Islet of Langerhans (tissue), 1 donor: Measurements from ENCODE around the gene MAX.
A peak's percentile ranks its signal among the peaks of the same experiment; 100 is the strongest.

Experiments used
- FAIRE-seq: peaks from one replicate; lab custom pipeline; 2011; peaks lifted over from hg19 to GRCh38; lab: Jason Lieb, UNC

The MAX gene

GRCh38 chr14:65102441-65103149, at the start of gene MAX:
MAX (minus strand) TSS chr14:65102517; CDS start chr14:65102339, 178 bp downstream.
- peak; percentile 68 for FAIRE-seq

DNA sequence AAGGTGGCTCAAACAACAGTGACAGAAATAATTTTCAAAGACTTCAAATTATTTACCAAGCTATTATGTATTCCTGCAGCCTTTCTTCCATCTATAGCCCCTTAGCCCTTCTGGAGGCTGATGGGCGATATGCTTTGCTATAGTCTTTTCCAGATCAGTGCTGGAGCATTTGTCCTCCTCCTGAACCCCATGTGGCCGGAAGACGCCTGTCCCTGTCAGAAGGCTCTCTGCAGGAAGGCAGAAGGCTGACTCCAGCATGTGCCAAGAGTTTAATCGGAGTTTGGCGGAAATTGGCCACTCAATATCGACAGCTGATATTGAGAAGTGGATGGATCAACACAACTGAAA, 49.3 kb upstream of the MAX start:
- FAIRE-seq = no peak

DNA sequence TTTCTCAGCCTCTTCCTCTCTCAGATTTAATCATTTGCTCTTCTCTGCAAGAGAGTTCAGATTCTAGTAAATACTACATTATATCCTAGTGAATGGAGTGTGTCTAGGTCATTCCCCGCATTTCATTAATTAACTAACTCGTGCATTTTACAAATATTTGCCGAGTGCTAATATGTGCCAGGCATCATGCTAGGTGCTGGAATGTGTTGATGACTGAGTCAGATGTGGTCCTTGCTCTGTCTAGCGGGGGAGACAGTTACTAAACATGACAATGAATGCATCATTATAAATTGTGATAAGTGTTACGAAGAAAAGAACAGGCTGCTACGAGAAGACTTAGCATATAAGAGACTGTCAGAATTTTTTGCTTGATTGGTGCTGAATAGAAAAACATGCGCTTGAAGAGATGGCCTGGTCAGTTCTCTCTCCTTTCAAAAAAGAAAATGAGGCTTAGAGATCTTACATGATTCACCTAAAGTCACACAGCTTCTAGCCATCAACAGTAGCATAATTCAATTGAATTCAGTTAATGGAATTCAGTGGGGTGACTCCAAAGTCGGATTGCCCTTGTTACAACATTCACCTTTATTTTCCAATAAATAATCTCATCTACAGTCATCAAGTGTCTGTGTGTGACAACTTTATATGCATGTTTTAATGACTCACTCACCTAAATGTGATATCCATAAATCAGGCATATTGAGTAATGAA, 48.7 kb upstream of the MAX start:
- FAIRE-seq = no peak

- no peak for FAIRE-seq
These were observed 46.8 kb upstream of the MAX start for GRCh38 chr14:65149116-65149515.

DNA sequence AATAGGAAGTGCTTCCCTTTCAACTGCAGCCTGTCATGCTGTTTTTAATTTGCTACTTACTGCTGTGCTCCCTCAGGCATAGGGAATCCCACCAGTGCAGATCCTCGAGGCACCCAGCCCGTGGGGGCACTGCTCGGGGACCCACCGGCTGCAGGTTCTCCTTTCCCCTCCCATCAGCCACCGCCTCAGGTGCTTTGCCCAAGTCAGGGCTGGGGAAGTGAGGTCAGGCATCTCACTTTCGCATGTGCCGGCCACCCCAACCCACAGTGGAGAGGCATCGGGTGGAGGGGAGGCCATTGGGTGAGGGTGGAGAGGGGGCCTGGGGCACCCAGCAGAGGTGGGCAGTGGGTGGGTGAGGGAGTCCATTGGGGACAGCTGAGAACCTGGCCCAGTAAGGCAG, 41.9 kb upstream of the MAX start:
- no peak for FAIRE-seq

DNA sequence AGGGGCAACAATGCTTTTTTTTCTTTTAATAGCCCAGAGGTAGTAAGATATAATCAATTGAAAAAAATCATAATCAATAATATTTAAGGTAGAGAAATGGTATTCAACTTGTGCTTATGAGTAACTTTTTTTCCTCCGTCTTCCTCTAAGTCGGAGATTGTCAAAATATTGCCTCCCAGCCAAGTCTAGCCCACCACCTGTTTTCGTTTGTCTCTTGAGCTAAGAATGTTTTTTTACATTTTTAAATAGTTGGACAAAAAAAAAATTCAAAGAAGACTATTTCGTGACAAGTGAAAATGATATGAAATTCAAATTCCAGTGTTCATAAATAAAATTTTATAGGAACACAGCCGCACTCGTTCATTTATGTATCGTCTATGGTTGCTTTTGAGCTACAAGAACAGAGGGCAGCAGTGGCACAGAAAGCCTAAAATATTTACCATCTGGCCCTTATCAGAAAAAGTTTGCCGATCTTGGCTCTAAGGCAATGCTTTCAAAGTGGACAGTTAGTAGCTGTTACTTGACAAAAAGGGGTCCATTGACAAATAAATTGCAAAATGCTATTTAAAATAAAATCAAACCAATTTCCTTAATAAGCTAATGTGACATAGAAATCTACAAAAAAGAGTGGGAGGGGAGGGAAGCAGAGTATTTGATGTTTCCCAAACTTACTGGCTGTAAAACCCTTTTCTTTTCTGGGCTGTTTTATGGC, 40.8 kb upstream of the MAX start:
- no peak for FAIRE-seq

DNA sequence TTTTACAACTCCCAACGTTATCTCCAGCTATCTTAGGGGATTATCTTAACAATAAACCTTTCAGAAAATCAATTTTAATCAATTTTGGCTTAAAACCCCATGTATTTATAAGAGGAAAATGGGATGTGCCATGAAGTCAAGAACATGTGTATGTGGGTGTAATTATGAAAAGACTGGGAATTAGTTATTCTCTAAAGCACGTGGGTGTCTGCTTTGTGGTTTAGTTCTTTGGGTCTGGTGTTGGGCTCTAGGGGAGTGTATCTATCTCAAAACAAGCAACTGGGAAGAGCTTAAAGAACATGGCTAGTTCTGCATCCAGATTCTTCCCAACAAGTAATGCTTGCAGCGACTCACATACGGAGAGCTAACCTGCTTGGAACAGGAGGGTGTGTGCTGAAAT, 40.1 kb upstream of the MAX start:
- FAIRE-seq = no peak

- no peak for FAIRE-seq
These were observed 39.2 kb upstream of the MAX start for GRCh38 chr14:65141523-65141922.

DNA sequence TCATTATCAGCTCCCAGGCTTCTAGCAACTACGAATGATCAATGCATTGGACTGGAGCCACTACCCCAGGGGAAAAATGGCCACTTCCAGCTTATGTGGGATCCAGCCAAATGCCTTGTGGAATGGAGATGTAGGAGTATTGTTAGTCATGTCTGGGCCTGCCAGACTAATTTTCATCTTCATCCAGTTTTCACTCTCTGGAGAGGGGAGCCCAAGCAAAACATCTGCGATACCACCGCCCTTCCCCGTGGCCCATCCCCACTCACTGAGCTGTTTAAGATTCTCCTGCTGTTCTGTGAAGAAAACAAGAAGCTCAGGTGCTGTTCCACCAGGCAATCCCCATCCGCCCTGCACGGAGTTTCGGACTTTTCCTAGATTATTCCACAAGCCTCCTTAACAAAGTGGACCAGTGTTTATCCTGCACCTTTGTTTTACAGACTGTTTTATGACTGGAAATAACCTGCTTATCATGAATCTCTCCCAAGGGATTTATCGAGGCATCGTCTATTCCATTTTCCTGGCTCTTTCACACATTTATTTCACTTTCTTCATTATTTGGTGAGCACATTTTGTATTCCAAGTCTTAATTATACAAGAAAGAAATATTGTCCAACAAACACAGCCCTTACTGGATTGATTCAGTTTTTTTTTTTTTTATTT, 35.5 kb upstream of the MAX start:
- no peak for FAIRE-seq

DNA sequence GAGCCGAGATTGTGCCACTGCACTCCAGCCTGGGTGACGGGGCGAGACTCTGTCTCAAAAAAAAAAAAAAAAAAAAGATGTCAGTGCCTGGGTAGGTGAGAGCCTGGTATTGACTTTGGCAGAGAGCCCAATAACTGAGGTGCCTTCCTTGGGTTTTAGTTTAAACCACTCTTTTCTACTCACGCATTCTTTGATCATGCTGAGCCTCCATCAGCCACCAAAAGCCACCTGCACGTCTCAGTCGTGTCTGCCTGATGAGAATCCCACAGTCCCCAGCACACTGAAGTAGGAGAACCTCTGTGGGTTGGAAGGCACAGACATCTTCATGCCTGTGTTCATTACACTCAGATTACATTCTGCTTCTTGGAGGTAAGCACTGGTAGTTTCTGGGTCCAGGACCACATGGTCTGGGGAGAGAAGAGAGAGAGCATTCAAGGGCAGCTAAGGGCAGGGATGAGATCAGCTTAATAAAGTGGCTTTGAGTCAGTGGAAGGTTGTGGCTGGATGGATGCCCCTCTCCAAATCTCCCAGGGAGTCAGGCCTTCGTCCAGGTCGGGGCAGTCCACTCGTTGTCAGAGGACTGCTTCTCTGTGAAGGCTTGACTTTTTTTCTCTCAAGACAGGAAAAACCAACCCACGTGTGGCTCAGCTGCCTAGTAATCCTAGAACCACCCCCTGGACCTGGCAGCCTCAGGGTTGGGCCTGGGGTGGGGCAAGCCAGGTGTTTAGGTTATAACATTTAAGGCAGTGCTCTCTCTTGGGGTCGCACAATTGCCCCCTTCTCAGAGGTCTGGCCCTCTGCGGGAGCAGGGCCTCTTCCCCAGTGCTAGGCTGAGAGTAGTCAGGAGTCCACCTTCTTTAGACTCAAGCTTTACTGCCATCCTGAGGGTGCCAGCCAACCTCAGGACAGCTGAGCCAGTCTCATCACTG, 32.6 kb upstream of the MAX start:
- no peak for FAIRE-seq

- FAIRE-seq = no peak
These were observed 30.5 kb upstream of the MAX start for GRCh38 chr14:65132855-65133254.

DNA sequence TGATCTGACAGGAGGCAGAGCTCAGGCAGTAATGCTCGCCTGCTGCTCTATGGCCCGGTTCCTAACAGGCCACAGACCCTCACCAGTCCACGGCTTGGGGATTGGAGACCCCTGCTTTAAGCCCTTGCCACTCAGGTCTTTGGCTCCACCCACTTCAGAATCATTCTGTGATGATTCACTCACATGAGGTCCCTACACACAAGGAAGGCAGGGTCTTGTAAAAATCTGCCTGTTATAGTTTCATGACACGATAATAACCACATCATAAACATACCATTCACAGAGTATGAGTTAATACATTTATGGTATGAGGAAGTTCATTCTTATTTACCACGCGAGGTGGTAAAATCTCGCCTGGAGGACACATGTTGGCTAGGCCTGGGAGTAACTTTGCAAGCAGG, 29.0 kb upstream of the MAX start:
- no peak for FAIRE-seq

GRCh38 chr14:65128096-65128495, 25.8 kb upstream of the MAX start:
- no peak for FAIRE-seq

DNA sequence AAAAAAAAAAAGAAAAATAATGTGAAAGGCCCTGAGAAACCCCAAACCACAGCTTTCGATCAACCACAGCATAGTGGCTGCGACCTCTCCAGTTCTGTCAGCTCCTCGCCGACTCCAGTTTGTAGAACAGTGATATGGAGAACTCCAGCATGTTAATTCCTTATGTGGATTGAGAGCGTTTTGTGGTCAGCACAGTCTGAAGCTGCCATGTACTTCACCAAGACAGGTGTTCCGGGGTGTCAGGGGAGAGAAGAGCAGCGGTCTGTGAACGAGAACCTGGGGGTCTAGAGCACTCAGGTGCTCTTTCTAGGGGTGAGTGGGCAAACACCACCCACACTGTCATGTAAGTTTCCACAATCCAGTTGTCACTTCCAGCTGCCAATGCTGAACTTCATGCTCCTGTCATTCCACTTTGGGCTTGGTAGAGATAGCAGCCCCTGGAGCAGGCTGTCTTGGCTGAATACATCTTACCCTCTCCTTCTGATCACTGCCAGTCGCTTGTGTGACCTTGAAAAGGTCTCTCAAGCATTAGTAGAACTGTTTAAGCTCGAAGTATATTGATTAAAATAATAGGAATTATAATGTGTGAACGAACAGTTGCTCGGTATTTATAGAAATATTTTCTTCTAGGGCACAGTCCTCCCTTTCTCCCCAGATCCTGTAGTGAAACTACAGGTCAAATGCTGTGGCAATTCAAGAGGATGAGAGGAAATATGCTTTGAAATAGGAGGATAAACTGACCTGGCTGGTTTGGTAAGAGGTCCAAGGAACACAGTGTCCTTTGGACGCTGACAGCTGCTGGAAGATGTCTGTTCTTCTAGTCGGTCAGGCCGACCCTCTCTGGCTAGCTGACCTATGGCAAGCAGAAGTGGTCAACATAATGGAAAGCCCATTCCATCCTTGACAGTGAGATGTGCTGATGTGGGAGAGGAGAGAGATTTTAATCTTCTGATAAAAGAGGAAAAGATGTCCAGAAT, 15.7 kb upstream of the MAX start:
- FAIRE-seq = no peak

DNA sequence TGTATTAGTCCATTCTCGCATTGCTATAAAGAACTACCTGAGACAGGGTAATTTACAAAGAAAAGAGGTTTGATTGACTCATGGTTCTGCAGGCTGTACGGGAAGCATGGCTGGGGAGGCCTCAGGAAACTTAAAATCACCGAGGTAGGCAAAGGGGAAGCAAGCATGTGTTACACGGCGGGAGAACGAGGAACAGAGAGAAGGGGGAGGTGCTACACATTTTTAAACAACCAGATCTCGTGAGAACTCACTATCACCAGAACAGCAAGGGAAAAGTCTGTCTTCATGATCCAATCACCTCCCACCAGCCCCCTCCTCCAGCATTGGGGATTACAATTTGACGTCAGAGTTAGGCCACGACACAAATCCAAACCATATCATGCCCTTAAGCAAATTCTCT, 13.3 kb upstream of the MAX start:
- no peak for FAIRE-seq

DNA sequence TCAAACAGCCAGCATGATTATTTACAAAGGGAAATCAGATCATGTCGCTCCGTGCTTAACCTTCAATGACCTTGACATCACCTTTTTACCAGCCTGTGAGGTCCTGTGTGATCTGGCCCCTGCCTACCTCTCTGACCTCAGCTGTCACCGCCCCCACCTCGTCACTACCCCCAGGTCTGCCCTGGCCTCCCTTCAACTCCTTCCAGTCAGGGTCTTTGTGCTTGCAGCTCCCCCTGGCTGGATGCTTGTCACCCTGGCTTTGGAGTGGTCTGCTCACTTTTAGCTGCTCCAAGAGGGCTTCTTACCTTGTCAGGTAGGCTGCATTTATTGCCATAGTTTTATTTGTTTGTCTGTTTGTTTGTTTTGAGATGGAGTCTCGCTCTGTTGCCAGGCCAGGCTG, 8.2 kb upstream of the MAX start:
- FAIRE-seq = no peak

- FAIRE-seq = no peak
These were observed 7.0 kb upstream of the MAX start for GRCh38 chr14:65109357-65109756.

GRCh38 chr14:65107200-65107599, 4.9 kb upstream of the MAX start:
- FAIRE-seq = no peak

DNA sequence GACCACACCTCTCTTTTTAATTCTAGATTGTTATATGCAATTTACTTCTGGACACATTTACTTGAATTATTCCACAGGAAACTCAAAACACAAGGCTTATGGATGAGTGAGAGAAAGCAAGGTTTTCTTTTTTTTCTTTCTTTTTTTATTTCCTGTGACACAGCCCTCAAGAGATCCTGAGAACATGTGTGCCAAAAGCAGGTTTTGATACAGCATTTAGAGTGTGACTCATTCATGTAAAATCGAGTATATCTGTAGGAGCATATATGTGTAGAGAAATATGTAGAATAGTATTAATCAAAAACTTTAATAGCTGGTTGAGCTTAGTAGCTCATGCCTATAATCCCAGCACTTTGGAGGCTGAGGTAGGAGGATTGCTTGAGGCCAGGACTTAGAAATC, 4.4 kb upstream of the MAX start:
- FAIRE-seq = no peak

GRCh38 chr14:65106316-65106715, 4.0 kb upstream of the MAX start:
- no peak for FAIRE-seq

GRCh38 chr14:65104791-65105190, 2.5 kb upstream of the MAX start:
- FAIRE-seq = no peak
